GM06990 (cell line): ENCODE results near the gene POR.

Experiments
- DNase-seq: peaks from one replicate; pipeline ENCODE4 v3.0.0-alpha.2; 2011; ENCODE audit not compliant: insufficient read length; ENCODE audit errors: extremely low read depth
- H3K27me3 ChIP-seq: replicated peaks from 2 replicates; pipeline ENCODE4 v1.6.0; 2011; ENCODE audit warnings: low read length; ENCODE audit not compliant: control insufficient read depth, insufficient read depth
- H3K36me3 ChIP-seq: 2 replicates; pipeline ENCODE4 v1.5.1; 2011; ENCODE audit warnings: low read length; ENCODE audit not compliant: control insufficient read depth, insufficient read depth
- H3K4me3 ChIP-seq: replicated peaks from 2 replicates; pipeline ENCODE4 v1.5.1; 2011; ENCODE audit warnings: low read depth, mild to moderate bottlenecking, control low read depth, low read length
- TF ChIP-seq, protein P1 (sequence below): IDR thresholded peaks from 2 replicates; pipeline ENCODE4 v1.5.1; 2011; ENCODE audit warnings: low read length, control low read depth, mild to moderate bottlenecking, inconsistent platforms; ENCODE audit not compliant: insufficient read depth, poor library complexity, severe bottlenecking

The POR gene

DNA sequence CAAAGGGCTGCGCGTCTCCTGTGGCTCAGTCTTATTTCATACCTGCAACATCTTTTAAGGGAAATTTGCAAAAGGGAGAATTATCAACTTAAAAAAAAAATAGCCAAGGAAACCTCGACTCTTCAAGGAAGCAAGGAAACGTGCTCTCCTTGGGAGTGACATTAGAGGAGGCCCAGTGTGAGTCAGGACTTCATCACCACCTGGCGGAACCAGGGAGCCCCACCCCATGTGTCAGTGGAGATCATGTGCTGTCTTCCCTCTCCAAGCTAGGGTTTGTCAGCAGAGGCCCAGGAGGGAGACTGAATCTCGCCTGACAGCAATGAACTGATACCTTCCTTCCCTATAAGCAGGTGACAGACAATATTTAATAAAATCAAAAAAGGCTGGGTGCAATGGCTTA, 28.9 kb downstream of the POR start:
- H3K4me3 ChIP-seq: no peak overlapping the region
- TF ChIP-seq, protein P1, sequence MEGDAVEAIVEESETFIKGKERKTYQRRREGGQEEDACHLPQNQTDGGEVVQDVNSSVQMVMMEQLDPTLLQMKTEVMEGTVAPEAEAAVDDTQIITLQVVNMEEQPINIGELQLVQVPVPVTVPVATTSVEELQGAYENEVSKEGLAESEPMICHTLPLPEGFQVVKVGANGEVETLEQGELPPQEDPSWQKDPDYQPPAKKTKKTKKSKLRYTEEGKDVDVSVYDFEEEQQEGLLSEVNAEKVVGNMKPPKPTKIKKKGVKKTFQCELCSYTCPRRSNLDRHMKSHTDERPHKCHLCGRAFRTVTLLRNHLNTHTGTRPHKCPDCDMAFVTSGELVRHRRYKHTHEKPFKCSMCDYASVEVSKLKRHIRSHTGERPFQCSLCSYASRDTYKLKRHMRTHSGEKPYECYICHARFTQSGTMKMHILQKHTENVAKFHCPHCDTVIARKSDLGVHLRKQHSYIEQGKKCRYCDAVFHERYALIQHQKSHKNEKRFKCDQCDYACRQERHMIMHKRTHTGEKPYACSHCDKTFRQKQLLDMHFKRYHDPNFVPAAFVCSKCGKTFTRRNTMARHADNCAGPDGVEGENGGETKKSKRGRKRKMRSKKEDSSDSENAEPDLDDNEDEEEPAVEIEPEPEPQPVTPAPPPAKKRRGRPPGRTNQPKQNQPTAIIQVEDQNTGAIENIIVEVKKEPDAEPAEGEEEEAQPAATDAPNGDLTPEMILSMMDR: no peak
- no peak for DNase-seq
- no peaks in the 10 kb centered on the region for H3K27me3 ChIP-seq
- peaks cover 3% of the 10 kb centered on the region; the same call in 1 of the 2 replicates for H3K36me3 ChIP-seq

DNA sequence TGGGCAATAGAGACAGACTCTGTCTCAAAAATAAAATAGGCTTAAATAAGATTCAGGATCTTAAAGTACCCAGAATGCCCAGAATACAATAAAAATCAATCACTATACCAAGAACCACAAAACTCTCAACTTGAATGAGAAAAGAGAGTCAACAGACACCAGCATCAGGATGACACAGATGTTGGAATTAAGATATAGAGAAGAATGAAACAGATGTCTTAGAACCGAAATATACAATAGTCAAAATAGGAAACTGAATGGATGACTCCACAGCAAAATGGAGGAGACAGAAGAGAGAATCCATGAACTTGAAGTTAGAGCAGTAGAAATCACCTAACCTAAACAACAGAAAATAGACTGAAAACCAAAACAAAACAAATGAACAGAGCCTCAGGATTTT, 29.6 kb downstream of the POR start:
- TF ChIP-seq, protein P1: no peak
- H3K36me3 ChIP-seq: peaks cover 2% of the 10 kb centered on the region; the same call in 1 of the 2 replicates
- H3K4me3 ChIP-seq: no peak overlapping the region
- H3K27me3 ChIP-seq: no peaks in the 10 kb centered on the region
- DNase-seq: no peak

DNA sequence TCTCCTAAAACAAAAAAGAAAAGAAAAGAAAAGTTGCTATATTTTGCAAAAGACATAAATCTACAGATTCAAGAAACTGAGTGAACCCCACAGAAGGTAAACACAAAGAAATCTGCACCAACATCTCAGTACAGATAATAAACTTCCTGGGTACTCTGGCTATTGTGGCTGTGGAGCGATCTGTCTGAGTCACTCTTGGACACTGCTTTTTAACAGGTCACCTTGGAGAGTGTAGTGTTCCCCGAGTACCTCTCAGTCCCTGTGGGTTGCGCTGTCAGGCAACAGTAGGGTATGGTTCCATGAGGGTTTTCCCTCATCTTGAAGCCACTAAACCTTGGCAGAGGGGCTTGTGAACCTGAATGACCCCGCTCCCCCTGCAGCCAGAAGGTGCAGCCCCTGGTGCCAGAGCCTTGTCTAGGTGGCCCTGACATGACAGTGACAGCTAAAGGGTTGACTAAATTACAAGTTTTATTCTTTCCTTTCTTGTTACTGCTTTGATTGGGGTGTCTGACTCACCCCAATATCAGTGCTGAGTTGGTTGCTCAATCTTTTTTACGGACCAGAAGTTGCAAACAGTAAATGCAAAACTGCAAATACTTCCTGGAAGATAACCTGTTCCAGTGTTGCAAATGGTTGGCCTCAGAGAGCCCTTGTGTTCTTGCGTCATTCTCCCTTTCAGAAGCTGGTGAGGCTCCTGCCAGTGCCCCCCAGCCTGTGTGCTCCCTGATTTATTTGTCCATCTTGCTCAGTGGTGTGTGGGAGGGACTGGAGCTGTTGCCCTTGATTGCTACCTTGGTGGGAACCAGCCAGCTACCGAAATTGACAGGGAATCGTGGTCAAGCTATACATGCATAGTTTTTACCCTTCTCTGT, 30.6 kb downstream of the POR start:
- TF ChIP-seq, protein P1: no peak
- Histone ChIP-seq H3K27me3 (no peaks in the 10 kb centered on the region), H3K36me3 (peaks cover 2% of the 10 kb centered on the region; the same call in 1 of the 2 replicates), H3K4me3 (no peak overlapping the region)
- DNase-seq: no peak

DNA sequence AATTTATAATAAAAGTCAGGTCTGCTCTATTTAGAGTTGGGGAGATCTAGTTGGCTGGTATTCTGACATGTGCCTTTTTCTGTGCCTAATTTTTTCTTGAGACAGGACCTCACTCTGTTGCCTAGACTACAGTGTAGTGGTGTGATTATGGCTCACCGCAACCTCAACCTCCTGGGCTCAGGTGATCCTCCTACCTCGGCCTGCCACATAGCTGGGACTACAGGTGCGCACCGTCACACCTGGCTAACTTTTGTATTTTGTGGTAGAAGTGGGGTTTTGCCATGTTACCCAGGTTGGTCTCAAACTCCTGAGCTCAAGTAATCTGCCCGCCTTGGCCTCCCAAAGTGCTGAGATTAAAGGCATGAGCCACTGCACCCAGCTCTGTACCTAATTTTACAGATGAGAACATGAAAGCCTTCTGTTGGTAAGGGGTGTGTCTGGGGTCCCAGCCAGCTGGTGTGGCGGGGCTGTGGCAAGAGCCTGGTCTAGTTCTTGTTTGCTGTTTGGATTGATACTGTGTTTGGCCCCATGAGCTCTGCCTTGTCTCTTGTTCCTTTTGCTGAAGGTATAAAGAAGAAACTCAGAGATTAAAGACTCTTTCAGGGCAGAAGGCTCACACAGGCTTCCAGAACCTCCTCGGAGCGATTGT, 31.4 kb downstream of the POR start:
- H3K4me3 ChIP-seq: no peak overlapping the region
- no peaks in the 10 kb centered on the region for H3K36me3 ChIP-seq
- TF ChIP-seq, protein P1: no peak
- DNase-seq: no peak
- H3K27me3 ChIP-seq: no peaks in the 10 kb centered on the region

DNA sequence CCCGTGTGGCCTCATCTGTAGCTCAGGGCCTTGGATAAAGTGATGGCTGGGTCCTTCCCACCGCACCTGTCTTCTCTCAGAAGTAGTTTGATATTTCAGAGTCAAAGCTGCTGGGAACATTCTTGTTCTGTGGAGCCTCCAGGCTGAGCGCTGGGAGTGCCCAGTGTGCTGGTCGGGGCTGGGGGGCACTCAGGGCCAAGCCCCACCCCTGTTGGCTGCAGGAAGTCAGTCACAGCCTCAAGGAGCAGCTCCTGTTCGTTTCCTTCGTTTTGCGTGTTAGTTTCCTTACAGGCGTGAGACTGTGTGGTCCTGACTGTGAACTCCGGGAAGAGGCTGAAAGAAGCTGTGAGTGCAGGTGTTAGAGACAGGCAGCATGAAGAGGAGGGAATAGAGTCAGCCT, 33.2 kb downstream of the POR start:
- no peaks in the 10 kb centered on the region for H3K36me3 ChIP-seq
- H3K27me3 ChIP-seq: no peaks in the 10 kb centered on the region
- DNase-seq: no peak
- TF ChIP-seq, protein P1: no peak
- H3K4me3 ChIP-seq: no peak overlapping the region
